DND-41 (cell line): ENCODE measurements around the gene SURF2.

Source experiments
- ATAC-seq: fragments of 200-7000 bp; cut with Tn5 transposase; 3 replicates; pipeline ENCODE4 v1.9.1; 2021; ENCODE audit warnings: low read depth; ENCODE audit not compliant: insufficient read depth
- DNase-seq: peaks from one replicate; pipeline ENCODE4 v3.0.0-alpha.2; 2020
- H2AFZ ChIP-seq: 2 replicates; pipeline ENCODE4 v1.6.0; 2012; ENCODE audit warnings: low read depth, low read length
- H3K27ac ChIP-seq: 2 replicates; pipeline ENCODE4 v1.5.1; 2012; ENCODE audit warnings: low read length, inconsistent platforms
- H3K27me3 ChIP-seq: fragments of 200-600 bp; sonication (generic); 2 replicates; pipeline ENCODE4 v1.6.0; 2012; ENCODE audit warnings: low read length, mild to moderate bottlenecking, inconsistent platforms; ENCODE audit not compliant: insufficient read depth, poor library complexity
- H3K36me3 ChIP-seq: 2 replicates; pipeline ENCODE4 v1.5.1; 2012; ENCODE audit warnings: low read length, inconsistent platforms; ENCODE audit not compliant: insufficient read depth
- H3K4me1 ChIP-seq: 2 replicates; pipeline ENCODE4 v1.5.1; 2012; ENCODE audit warnings: mild to moderate bottlenecking, low read length; ENCODE audit not compliant: insufficient read depth
- H3K4me2 ChIP-seq: 2 replicates; pipeline ENCODE4 v1.6.0; 2012; ENCODE audit warnings: mild to moderate bottlenecking, moderate library complexity, low read length, inconsistent platforms; ENCODE audit not compliant: insufficient read depth
- H3K4me3 ChIP-seq, 2 experiments: fragments of 200-600 bp in 1 of 2; shearing (Covaris generic) in 1 of 2; 2 replicates each; pipeline ENCODE4 v1.5.1; 2012 to 2016; ENCODE audit warnings: inconsistent platforms in 2 of 2, low read length in 2 of 2, mild to moderate bottlenecking in 2 of 2, low read depth in 1 of 2, moderate library complexity in 1 of 2
- H3K79me2 ChIP-seq: 2 replicates; pipeline ENCODE4 v1.6.0; 2012; ENCODE audit warnings: low read length, inconsistent platforms; ENCODE audit not compliant: insufficient read depth
- H3K9ac ChIP-seq: 2 replicates; pipeline ENCODE4 v1.6.0; 2012; ENCODE audit warnings: low read depth, mild to moderate bottlenecking, inconsistent platforms, low read length, moderate library complexity
- H3K9me3 ChIP-seq: 2 replicates; pipeline ENCODE4 v1.5.1; 2012; ENCODE audit warnings: low read length, moderate library complexity, mild to moderate bottlenecking, inconsistent platforms; ENCODE audit not compliant: insufficient read depth, severe bottlenecking
- H4K20me1 ChIP-seq: 2 replicates; pipeline ENCODE4 v1.6.0; 2012; ENCODE audit warnings: low read length; ENCODE audit not compliant: insufficient read depth
- EZH2 ChIP-seq: IDR thresholded peaks from 3 replicates; pipeline ENCODE4 v1.6.1; 2012; ENCODE audit warnings: borderline replicate concordance, low read depth, mild to moderate bottlenecking, moderate library complexity, low read length, inconsistent platforms; ENCODE audit not compliant: severe bottlenecking
- TF ChIP-seq, protein P1 (sequence below): IDR thresholded peaks from 2 replicates; pipeline ENCODE4 v1.5.1; 2012; ENCODE audit warnings: borderline replicate concordance, low read length, moderate library complexity, mild to moderate bottlenecking; ENCODE audit not compliant: poor library complexity, severe bottlenecking; ENCODE audit errors: extremely low read depth

SURF2 gene

DNA sequence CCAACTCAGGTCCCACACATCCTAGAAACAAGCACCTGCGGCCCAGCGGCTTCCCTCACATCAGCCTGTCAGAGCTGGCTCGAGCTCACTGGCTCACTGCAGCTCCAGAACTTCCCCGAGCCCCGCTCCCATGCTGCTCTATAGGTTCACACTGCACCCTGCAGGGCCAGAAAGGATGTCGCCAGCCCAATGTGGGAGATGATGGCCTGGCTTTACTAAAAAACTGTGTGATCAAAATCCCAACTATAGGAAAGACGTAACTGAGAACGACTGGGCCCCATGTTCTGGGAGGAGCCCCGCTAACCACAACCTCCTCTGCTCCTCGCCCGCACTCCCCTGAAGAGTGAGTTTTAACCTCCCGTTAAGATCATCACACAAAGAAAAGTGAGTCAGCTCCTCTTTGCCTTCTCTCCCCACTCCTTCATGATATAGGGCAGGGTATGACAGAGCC is 14.9 kb downstream of the SURF2 start:
- Histone ChIP-seq H3K36me3 (peaks cover 64% of the 10 kb centered on the region), H3K79me2 (peaks cover 96% of the 10 kb centered on the region), H3K4me1 (peaks cover 30% of the 10 kb centered on the region), H3K27me3 (no peaks in the 10 kb centered on the region), H2AFZ (no peak overlapping the region), H4K20me1 (peaks cover 83% of the 10 kb centered on the region), H3K9ac (no peak overlapping the region), H3K27ac (no peak overlapping the region), H3K4me2 (peak overlapping the region; percentile 27; the same call in 1 of the 2 replicates), H3K9me3 (no peaks in the 10 kb centered on the region), H3K4me3 (no peak overlapping the region)
- ATAC-seq (peak; percentile 23), DNase-seq (peak; percentile 35)
- no peak for TF ChIP-seq EZH2
- TF ChIP-seq, protein P1, sequence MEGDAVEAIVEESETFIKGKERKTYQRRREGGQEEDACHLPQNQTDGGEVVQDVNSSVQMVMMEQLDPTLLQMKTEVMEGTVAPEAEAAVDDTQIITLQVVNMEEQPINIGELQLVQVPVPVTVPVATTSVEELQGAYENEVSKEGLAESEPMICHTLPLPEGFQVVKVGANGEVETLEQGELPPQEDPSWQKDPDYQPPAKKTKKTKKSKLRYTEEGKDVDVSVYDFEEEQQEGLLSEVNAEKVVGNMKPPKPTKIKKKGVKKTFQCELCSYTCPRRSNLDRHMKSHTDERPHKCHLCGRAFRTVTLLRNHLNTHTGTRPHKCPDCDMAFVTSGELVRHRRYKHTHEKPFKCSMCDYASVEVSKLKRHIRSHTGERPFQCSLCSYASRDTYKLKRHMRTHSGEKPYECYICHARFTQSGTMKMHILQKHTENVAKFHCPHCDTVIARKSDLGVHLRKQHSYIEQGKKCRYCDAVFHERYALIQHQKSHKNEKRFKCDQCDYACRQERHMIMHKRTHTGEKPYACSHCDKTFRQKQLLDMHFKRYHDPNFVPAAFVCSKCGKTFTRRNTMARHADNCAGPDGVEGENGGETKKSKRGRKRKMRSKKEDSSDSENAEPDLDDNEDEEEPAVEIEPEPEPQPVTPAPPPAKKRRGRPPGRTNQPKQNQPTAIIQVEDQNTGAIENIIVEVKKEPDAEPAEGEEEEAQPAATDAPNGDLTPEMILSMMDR, result no peak

DNA sequence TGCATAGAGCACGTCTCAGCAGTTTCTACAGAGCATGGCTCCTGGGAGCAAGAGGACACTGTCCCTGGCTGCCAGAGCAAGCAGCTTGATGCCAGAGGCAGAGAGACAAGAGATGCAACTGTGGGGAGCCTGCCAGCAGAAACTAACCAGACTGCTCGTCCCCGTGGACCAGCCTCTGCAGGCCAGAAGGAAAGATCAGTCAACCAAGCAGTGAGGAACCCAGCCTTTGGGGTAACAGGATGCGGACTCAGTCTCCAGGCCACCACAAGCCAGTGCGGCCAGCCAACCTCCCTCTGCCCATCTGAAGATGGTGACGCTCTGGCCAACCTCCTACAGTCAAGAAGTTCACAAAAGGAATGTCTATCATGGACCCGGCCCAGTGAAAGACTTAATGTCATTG is 15.8 kb downstream of the SURF2 start:
- Histone ChIP-seq H3K4me3 (no peak overlapping the region), H3K9me3 (no peaks in the 10 kb centered on the region), H3K4me2 (no peak overlapping the region), H3K9ac (no peak overlapping the region), H3K36me3 (peaks cover 56% of the 10 kb centered on the region), H2AFZ (no peak overlapping the region), H4K20me1 (peaks cover 76% of the 10 kb centered on the region), H3K79me2 (peaks cover 87% of the 10 kb centered on the region), H3K4me1 (peaks cover 38% of the 10 kb centered on the region), H3K27me3 (no peaks in the 10 kb centered on the region), H3K27ac (no peak overlapping the region)
- DNase-seq, result no peak
- ATAC-seq, result no peak
- no peak for TF ChIP-seq EZH2
- TF ChIP-seq, protein P1, result no peak

DNA sequence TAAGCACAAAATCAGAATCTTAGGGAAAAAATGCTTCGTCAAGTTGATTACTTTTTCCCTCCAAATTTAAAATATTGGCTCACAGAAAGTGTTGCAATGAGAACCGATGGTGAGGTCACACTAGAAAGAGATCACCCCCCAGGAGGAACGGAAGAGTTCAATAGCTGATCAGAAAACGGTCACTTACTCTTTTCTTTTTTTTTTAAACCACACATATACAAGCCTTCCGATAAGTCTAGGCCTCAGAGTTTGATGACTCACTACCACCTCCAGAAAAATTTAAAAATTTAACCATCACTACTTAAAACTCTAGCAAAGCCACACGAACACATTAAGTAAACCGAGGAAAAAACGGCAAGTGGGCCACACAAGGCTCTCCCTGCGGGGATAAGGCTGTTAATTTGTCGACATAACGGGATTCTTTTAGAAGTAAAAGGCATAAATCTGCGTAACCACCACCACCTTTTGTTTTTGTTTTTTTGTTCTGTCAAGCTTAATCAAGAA is 18.3 kb downstream of the SURF2 start:
- ATAC-seq, result no peak

More for the DNA sequence above, 18.3 kb downstream of the SURF2 start:
- peaks cover 62% of the 10 kb centered on the region for H3K79me2 ChIP-seq
- H3K4me2 ChIP-seq, result peak overlapping the region; percentile 95
- H4K20me1 ChIP-seq, result peaks cover 51% of the 10 kb centered on the region
- H3K36me3 ChIP-seq, result peaks cover 38% of the 10 kb centered on the region
- H3K9me3 ChIP-seq, result no peaks in the 10 kb centered on the region
- H3K27me3 ChIP-seq, result no peaks in the 10 kb centered on the region
- H3K4me3 ChIP-seq, result peak overlapping the region; percentile 98 to 100; a peak in 3 of 4 replicates
- no peak for DNase-seq
- H3K4me1 ChIP-seq, result peaks cover 40% of the 10 kb centered on the region
- peak overlapping the region; percentile 91 for H3K27ac ChIP-seq
- no peak for TF ChIP-seq EZH2
- TF ChIP-seq, protein P1, result no peak
- H3K9ac ChIP-seq, result peak overlapping the region; percentile 89
- H2AFZ ChIP-seq, result peak overlapping the region; percentile 77
